Measurements from ENCODE around the gene NELL2.

The NELL2 gene

GRCh38 chr12:44551631-44552030 is 324.5 kb downstream of the NELL2 start:
- no peak for TF ChIP-seq ARNT (IDR thresholded peaks at IDR 0.05)
- TF ChIP-seq HDGF (IDR thresholded peaks at IDR 0.05; ENCODE audit: borderline replicate concordance): no peak
- no peak for TF ChIP-seq ZNF384 (IDR thresholded peaks at IDR 0.05)
- no peak for TF ChIP-seq FOXA1 (IDR thresholded peaks at IDR 0.05)
- TF ChIP-seq LEF1 (IDR thresholded peaks at IDR 0.05; ENCODE audit: borderline replicate concordance): no peak
- DNase-seq (ENCODE audit: extremely low spot score): no peak
- ChIA-PET CTCF (no interaction called here), POLR2A (no interaction called here)

GRCh38 chr12:44550377-44550776 is 325.7 kb downstream of the NELL2 start:
- ChIA-PET CTCF (no interaction called here), POLR2A (no interaction called here)
- DNase-seq (ENCODE audit: extremely low spot score): no peak
- TF ChIP-seq ZNF384 (IDR thresholded peaks at IDR 0.05) (no peak), L3MBTL2 (conservative IDR thresholded peaks at IDR 0.05) (no peak), ELF4 (IDR thresholded peaks at IDR 0.05) (no peak), HDGF (IDR thresholded peaks at IDR 0.05; ENCODE audit: borderline replicate concordance) (no peak), TARDBP (IDR thresholded peaks at IDR 0.05) (no peak), LEF1 (IDR thresholded peaks at IDR 0.05; ENCODE audit: borderline replicate concordance) (no peak), BHLHE40 (IDR thresholded peaks at IDR 0.05; ENCODE audit: borderline replicate concordance) (no peak), NFRKB (IDR thresholded peaks at IDR 0.05) (no peak), SUZ12 (IDR thresholded peaks at IDR 0.05) (no peak), ARNT (IDR thresholded peaks at IDR 0.05) (no peak), FOXK2 (IDR thresholded peaks at IDR 0.05) (no peak)

- DNase-seq (ENCODE audit: extremely low spot score): no peak
- ChIA-PET POLR2A (no interaction called here), CTCF (no interaction called here)
- TF ChIP-seq ELF4 (IDR thresholded peaks at IDR 0.05): no peak
- no peak for TF ChIP-seq SP1 (IDR thresholded peaks at IDR 0.05)
- TF ChIP-seq CTBP1 (IDR thresholded peaks at IDR 0.05; ENCODE audit: borderline replicate concordance): no peak
- TF ChIP-seq FOXM1 (IDR thresholded peaks at IDR 0.05; ENCODE audit: borderline replicate concordance): no peak
- no peak for TF ChIP-seq FOXK2 (IDR thresholded peaks at IDR 0.05)
- no peak for TF ChIP-seq PKNOX1 (IDR thresholded peaks at IDR 0.05)
- no peak for TF ChIP-seq FOXA1 (IDR thresholded peaks at IDR 0.05)
- TF ChIP-seq SUZ12 (IDR thresholded peaks at IDR 0.05): no peak
- no peak for TF ChIP-seq ZNF384 (IDR thresholded peaks at IDR 0.05)
- no peak for TF ChIP-seq BHLHE40 (IDR thresholded peaks at IDR 0.05; ENCODE audit: borderline replicate concordance)
- no peak for TF ChIP-seq HDGF (IDR thresholded peaks at IDR 0.05; ENCODE audit: borderline replicate concordance)
- no peak for TF ChIP-seq LEF1 (IDR thresholded peaks at IDR 0.05; ENCODE audit: borderline replicate concordance)
- TF ChIP-seq L3MBTL2 (conservative IDR thresholded peaks at IDR 0.05): no peak
- no peak for TF ChIP-seq ARNT (IDR thresholded peaks at IDR 0.05)
- TF ChIP-seq NFRKB (IDR thresholded peaks at IDR 0.05): no peak
- no peak for TF ChIP-seq TARDBP (IDR thresholded peaks at IDR 0.05)
Measured at GRCh38 chr12:44546060-44546459, 330.1 kb downstream of the NELL2 start.

GRCh38 chr12:44544018-44544417 is 332.1 kb downstream of the NELL2 start:
- TF ChIP-seq FOXK2 (IDR thresholded peaks at IDR 0.05) (no peak), SP1 (IDR thresholded peaks at IDR 0.05) (no peak), FOXA1 (IDR thresholded peaks at IDR 0.05) (no peak), ARNT (IDR thresholded peaks at IDR 0.05) (no peak), CTBP1 (IDR thresholded peaks at IDR 0.05; ENCODE audit: borderline replicate concordance) (no peak), PKNOX1 (IDR thresholded peaks at IDR 0.05) (no peak), HDGF (IDR thresholded peaks at IDR 0.05; ENCODE audit: borderline replicate concordance) (no peak), SUZ12 (IDR thresholded peaks at IDR 0.05) (no peak), NFRKB (IDR thresholded peaks at IDR 0.05) (no peak), FOXM1 (IDR thresholded peaks at IDR 0.05; ENCODE audit: borderline replicate concordance) (no peak), TARDBP (IDR thresholded peaks at IDR 0.05) (no peak)
- no peak for DNase-seq (ENCODE audit: extremely low spot score)
- ChIA-PET CTCF (no interaction called here), POLR2A (no interaction called here)

GRCh38 chr12:44542716-44543115 is 333.4 kb downstream of the NELL2 start:
- no peak for DNase-seq (ENCODE audit: extremely low spot score)
- CTCF ChIA-PET: no interaction called here
- POLR2A ChIA-PET: no interaction called here
- no peak for TF ChIP-seq ARNT (IDR thresholded peaks at IDR 0.05)
- TF ChIP-seq TARDBP (IDR thresholded peaks at IDR 0.05): no peak
- no peak for TF ChIP-seq LEF1 (IDR thresholded peaks at IDR 0.05; ENCODE audit: borderline replicate concordance)
- no peak for TF ChIP-seq L3MBTL2 (conservative IDR thresholded peaks at IDR 0.05)
- no peak for TF ChIP-seq PKNOX1 (IDR thresholded peaks at IDR 0.05)
- TF ChIP-seq FOXA1 (IDR thresholded peaks at IDR 0.05): no peak
- TF ChIP-seq NFRKB (IDR thresholded peaks at IDR 0.05): no peak
- no peak for TF ChIP-seq FOXK2 (IDR thresholded peaks at IDR 0.05)

GRCh38 chr12:44537354-44537753 is 338.8 kb downstream of the NELL2 start:
- TF ChIP-seq HDGF (IDR thresholded peaks at IDR 0.05; ENCODE audit: borderline replicate concordance) (no peak), LEF1 (IDR thresholded peaks at IDR 0.05; ENCODE audit: borderline replicate concordance) (no peak), FOXK2 (IDR thresholded peaks at IDR 0.05) (no peak), PKNOX1 (IDR thresholded peaks at IDR 0.05) (no peak)
- DNase-seq (ENCODE audit: extremely low spot score): no peak
- CTCF ChIA-PET: no interaction called here
- POLR2A ChIA-PET: no interaction called here

All from HEK293T (cell line).